GM18861 (cell line): ENCODE data around the gene SMCR8.
"Not testable (repeated sequence)": the region's sequence is repeated elsewhere in the genome, so short reads cannot be mapped to it uniquely, and the experiment has no call there.

ENCODE experiments used
- ATAC-seq: cut with Tn5 transposase; IDR thresholded peaks from one replicate; pipeline ENCODE4 v1.9.1; 2021; ENCODE audit not compliant: unreplicated experiment

The SMCR8 gene

DNA sequence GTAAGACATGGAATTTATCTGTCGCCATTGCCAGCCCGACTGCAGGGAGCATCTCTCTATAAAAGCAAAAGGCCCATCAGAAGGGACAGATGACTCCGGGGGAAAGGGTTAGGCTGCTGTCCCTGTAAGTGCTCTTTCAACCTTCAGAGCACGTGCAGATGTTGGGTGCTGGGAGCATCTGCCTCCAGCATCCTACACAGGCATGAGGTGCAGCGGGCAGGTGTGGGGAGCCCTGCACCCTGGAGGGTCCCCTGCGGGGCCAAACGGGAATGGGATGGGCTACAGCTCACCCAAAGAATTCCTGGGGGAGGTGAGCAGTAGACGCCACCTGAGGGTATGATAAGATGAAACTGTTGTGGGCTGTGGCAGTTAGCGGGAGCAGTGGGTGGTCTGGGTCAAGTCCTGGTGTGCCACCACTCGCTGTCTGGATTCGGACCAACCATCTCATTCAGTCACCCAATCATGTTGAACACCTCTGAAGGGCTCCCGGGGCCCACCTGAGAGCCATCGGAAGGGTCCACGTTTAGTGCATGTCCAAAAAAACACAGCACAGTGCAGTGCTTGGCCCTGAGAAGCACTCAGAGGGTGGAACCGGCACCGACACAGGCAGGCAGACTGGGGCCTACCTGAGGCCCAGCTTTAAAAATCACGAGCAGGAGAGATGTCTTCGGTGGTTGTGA, 3.8 kb downstream of the SMCR8 start:
- no peak for ATAC-seq

DNA sequence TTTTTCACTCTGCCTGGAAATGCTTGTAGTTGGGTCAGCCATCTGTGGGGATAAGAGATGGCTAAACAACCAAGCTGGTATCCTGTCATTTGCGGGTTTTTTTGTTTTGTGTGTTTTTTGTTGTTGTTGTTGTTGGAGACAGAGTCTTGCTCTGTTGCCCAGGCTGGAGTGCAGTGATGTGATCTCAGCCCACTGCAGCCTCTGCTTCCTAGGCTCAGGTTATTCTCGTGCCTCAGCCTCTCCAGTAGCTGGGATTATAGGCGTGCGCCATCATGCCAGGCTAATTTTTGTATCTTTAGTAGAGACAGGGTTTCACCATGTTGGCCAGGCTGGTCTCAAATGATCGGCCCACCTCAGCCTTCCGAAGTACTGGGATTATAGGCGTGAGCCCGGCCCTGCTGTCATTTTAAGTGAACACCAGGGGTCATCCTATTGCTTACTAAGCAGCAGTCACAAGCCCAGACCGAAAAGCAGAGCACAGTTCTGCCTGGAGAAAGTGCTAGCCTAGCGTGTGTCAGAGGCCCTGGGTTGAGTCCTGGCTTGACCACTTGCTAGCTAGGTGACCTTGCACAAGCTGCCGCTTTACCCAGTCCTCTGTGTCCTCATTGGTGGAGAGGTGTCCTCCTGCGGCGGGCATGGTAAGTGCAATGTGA, 4.6 kb downstream of the SMCR8 start:
- ATAC-seq = no peak

DNA sequence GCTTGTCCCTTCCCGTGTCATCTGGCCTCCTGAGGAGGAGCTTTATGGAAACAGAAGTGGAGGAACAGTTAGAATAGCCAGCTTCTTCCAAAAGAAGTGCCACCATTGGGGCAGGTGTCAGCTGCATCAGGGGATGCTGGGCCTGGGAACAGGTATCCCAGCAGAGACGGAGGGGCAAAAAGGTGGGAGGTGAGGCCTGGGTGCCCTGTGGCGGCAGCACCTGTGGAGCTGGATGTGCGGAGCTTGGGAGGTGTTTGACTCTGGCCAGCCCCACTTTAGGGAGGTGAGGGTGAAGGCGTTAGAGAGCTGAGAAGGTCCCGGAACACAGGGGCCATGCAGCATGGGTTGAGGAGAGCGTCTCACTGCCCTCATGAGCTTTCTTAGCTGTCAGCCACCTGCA, 5.2 kb downstream of the SMCR8 start:
- no peak for ATAC-seq

DNA sequence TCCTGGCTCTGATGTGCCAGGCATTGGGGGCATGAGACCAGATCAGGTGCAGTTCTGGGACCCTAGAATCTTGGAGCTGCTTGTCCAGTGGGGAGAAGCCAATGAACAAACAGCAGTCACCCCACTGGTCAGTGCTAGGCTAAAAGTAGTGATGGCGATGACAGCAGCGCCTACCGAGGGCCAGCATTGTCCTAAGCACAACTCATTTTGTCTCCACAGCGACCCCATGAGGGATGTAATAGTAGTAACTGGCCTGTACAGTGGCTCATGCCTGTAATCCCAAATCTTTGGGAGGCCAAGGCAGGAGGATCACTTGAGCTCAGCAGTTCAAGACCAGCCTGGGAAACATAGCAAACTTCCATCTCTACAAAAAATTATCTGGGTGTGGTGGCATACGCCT, 6.2 kb downstream of the SMCR8 start:
- ATAC-seq = no peak

DNA sequence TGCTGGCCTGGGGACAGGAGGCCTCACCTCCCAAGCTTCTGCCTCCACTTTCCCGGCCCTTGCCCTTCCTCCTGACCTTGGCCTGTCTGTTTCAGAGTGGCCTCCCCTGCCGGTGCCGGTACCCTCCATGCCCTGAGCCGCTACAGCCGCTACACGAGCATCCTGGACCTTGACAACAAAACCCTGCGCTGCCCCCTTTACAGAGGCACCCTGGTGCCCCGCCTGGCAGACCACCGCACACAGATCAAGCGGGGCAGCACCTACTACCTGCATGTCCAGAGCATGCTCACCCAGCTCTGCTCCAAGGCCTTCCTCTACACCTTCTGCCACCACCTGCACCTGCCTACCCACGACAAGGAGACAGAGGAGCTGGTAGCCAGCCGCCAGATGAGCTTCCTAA, 7.4 kb downstream of the SMCR8 start:
- no peak for ATAC-seq

DNA sequence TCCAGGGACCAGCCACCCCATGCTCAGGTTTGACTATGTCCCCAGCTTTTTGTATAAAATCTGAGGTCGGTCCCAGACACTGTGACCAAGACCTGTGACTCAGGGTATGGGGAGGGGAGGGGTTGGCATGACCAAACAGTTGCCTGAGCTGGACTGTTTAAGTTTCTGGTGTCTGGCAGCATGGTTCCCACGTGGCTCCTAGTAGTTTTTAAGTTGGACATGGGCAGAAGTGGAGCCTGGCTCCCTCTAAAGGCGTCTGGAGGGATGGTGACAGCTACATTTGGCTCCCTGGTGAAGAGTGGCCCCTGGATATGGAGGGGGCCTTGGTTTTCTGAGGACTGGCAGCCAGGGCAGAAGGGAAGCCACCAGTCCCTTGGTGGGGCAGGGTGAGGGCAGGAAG, 7.9 kb downstream of the SMCR8 start:
- ATAC-seq = no peak

DNA sequence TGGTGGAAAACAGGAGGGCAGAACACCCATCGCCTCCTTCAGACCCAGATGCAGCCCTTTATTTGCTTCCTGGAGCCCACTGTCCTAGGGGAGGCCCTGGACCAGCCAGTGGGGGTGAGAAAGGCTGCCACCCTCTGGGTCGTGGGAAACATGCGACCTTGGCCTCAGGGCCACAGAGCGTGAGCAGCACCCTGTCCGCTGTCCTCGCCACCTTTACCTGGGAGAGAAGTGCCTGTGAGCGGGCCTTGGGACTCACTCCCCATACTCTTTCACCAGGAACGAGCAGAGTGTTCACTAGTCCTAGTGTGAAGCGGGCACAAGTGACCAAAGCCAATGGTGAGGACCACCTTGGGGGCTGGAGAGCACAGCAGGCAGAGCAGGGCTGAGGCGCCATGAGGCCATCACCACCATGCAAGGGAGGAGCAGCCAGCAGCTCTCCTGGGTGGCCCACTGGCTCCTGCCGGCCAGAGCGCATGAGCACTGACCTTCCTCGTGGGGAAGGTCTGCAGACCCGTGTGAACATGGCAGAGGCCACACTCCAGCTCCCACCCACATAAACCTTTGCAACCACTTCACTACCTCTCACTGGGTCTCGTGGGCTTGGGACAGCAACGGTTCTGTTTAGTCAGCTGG, 8.5 kb downstream of the SMCR8 start:
- ATAC-seq = no peak

DNA sequence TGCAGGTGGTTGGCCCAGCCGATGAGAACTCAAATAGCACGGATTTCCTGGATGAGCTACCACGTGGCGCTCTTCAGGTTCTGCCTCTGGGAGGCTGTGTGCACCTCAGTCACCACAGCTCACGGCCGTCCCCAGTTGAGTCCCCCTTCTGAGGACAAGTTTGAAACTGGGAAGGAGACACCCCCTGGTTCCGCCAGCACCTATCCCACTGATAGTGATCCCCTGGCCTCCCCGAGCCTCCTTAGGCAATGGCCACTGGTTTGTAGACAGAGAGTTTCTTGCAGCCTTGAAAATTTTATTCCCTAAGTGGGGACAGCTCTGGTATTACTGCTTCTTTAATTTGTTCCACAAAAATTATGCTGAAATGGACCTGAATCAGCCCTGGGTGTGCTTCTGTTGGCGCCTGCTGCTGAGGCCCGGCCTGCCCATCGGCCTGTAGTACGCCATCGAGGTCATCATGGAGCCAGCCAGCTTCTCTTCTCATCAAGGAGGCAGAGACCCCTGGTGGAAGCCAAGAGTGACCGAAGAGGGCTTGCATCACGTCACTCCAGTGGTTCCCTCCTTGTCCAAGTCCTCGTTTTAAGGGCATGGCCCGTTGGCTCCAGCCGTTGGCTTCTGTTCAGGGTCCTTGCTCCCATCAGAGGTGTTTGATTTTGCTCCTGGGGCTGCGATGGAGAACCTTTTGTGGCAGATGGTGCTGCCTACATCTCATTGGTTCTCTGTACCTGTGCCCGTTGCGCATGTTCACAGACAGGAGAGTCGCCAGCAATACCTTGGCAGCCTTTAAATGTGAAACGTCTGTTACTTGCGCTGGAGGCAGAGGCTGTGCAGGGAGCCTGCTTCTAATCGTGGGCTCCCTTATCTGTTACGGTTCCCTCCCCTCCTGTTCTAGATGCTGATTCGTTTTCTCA, 9.3 kb downstream of the SMCR8 start:
- ATAC-seq = no peak

DNA sequence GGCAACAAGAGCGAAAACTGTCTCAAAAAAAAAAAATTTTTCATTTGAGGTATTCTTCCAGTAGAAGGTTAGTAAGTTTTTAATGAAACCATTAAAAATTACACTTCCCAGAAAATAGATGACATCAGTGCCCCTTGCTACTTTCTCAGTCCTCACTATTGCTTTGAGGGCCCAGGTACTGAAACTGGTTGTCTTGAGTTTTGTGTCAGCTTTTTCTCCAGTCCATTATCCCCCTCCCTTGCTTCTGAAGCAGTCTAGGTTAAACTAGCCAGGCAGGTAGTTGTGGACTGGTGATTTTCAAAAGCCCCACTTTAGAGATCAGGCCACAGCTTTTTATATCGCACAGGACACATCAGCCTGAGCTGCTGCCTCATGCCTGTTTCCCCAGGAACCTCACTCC, 10.9 kb downstream of the SMCR8 start:
- no peak for ATAC-seq

DNA sequence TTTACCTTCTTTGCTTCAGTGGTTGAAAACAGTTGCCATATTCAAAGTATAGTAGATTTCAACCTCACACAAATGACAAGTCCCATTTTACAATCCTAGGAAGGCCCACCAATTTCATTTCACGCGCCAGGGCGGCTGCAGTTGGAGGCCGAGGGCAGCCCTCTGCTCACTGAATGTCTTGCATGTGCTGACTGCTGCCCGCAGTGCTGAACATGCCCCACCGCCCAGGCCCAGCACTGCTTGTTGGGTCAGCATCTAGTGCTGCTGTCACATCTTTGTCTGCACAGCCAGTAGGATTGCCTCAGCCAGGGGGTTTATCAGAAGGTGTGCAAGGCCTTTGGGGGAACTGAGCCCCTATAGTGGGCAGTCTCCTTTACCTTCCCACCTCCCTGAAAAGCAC, 11.5 kb downstream of the SMCR8 start:
- ATAC-seq = no peak

DNA sequence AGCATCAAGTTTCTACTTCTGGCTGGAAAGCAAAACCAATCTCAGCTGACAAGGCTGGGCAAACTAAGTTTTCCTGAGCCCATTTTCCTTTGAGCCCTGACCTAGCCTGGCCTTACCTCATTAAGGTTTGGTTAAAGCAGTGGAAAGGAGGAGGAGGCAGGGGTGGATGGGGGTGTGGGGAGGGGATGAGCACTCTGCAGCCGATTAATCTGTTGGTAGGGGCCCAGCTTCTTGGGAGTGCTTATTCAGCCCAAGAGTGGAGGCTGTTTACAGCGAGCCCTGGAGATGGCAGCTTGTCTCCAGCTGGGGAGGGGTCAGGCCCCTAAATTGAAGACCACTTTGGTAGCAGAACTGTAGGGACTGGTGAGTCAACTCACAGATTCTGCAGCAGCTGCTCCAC, 12.0 kb downstream of the SMCR8 start:
- no peak for ATAC-seq

DNA sequence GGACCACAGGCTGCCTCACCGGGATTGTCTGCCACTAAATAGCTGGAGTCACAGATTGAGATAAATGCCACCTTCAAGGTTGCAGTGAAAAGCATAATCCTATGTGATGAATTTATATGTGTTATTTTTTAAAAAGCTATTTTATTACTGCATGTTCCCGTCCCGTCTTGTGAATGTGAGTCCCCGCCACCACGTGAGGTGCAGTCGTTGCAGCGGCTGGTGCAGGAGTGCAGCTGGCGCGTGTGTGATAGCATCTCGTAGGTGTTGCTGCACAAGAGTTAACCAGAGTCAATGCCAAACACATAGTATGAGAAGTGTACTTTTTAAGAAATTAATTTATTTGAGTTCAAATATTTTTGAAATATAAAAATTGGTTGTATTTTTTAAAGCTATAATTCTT, 12.5 kb downstream of the SMCR8 start:
- ATAC-seq = no peak

DNA sequence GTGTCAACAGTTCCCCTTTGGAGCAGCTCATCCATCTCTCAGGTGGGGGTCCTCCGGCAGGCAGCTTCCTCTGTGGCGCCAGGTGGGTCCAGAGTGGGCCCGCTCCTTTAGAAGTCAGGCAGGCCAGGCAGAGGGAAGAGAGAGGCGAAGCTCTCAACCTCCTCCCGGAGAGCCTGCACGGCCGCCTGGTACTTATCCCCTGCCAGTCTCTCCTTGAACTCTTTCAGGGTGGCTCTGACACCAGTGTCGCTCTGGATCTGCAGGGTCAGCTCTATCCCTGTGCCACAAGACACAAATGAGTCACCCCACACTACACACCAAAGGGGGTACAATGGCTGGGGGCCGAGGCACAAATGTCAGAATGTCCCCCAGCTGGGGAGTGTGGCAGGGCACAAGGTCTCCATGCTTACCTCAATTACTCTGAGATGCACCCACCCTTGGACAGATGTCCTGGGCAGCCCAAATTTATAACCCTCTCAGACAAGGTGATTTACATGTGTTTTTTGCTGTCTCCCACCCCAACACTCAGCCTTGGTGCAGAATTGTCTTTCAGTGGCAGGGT, 13.6 kb downstream of the SMCR8 start:
- no peak for ATAC-seq

DNA sequence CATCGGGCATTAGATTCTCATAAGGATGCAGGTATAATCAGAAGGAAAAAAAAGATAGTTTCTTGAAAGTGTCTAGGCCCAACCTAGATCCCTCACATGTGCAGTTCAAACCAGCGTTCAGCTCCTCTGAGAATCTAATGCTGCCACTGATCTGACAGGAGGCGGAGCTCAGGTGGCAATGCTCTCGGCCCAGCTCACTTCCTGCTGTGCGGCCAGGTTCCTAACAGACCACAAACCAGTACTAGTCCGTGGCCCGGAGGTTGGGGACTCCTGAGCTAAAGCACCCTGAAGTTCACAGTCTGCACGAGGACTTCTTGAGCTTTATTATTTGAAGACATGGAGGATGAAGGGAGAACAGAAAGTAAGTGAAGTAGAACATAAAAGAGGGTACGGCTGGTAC, 16.8 kb downstream of the SMCR8 start:
- no peak for ATAC-seq

DNA sequence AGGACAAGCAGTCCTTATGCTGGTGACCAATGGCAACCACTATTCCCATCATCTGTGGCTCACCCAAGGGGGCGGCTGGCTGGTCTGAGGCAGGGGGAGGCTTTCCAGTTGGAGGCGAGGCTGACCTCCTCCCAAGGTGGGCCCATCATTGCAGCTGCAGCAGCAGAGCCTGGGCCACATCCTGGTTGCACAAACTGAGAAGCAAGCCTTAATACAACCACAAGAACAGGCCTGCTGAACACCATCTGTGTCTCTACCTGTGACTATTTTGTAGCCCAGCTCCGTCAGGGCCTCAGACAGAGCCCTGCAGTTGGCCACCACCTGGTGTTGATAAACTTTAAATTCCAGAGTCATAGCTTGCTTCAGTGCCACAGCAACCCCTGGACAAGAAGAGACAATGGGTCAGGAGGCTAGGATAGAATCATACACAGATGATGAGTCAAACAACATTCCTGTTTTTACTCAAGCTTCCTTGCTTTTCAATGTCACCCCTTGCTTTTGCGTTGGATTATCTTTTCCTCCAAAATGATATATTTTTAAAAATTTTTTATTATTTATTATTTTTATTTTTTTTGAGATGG, 17.9 kb downstream of the SMCR8 start:
- no peak for ATAC-seq

DNA sequence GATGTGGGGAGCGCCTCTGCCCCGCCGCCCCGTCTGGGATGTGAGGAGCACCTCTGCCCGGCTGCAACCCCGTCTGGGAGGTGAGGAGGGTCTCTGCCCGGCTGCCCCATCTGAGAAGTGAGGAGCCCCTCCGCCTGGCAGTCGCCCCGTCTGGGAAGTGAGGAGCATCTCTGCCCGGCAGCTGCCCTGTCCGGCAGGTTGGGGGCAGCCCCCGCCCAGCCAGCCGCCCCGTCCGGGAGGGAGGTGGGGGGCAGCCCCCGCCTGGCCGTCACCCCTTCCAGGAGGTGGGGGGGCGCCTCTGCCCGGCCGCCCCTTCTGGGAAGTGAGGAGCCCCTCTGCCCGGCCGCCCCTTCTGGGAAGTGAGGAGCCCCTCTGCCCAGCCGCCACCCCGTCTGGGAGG, 23.1 kb downstream of the SMCR8 start:
- ATAC-seq = not testable (repeated sequence)

DNA sequence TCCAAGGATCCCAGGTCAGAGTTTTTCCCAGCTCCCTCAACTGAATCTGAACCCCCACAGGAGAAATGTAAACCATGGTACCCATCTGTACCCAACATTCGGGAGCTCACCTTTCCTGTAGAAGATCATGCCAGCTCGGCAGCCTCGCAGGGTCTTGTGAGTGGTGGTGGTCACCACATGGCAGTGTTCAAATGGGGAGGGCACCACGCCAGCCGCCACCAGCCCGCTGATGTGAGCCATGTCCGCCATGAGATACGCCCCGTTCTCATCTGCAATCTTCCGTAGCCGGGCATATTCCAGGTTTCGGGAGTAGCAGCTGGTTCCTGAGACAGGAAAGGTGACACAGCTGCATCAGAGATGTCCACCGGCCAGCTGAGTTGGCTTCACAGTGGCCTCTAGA, 24.8 kb downstream of the SMCR8 start:
- ATAC-seq = no peak

DNA sequence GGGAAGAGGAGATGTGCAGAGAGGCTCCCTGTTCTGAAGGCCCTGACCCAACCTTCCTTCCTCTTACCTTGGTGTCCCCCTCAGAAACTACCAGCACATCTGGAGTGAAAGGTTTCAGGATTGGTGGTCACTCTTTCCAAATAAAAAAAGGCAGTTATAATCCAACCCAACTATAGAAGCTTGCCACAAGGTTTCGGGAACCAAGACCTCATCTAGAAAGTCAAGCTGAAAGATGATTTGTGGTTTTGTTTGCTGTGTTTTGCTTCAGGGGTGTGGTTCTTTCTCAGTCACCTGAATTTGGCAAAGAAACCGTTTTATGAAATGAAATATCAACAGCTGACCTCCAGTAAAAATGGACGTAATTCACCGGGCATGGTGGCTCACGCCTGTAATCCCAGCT, 28.9 kb downstream of the SMCR8 start:
- ATAC-seq = no peak

DNA sequence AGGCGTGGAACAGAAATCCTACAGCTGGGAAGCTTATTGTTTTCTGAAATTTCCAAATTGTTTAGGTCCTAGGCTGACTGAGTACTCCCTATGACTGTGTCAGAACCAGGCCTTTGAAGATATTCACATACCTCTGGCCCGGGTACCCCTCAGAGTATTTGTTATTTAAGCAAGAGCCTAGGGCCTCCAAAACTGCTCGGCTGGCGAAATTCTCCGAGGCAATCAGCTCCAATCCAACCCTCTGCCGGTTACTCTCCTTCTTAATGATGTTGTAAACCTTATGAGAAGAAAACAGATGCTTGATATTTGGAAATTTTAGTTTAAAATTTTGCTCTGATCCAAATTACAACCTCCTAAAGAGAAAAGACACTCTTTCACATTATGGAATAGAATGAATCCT, 38.4 kb downstream of the SMCR8 start:
- no peak for ATAC-seq

DNA sequence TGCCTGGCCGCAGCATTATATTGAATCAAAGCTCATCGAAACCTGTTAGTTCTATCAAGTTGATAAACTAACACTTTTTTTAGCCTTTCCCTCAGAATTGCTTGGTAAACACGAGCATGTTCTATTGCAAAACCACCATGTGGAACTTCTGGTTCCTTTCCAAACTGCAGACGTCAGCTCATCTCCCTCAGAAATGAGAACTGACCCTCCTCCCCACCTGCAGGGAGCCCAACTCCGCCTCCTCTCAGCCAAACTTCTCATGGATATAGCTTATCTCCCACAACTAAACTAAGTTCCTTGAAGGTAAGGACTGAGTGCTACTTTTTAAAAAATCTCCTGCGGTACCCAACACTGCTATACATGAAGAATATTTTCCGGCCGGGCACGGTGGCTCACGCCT, 41.5 kb downstream of the SMCR8 start:
- no peak for ATAC-seq

DNA sequence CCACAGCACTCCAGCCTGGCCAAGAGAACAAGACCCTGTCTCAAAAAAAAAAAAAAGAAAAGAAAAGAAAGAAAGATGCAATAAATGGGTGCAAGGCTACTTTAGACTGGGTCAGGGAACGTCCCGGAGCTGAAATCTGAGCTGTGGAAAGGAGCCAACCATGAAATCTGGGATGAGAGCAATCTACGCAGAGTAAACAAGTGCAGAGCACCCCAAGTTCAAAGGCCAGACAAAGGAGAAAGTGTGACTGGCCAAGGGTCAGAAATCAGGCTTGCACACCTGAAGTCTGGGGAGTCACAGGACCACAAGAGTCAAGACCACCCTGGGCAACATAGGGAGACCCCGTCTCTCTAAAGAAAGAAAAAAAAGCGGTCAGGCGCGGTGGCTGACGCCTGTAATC, 45.4 kb downstream of the SMCR8 start:
- ATAC-seq = no peak
